22Rv1 (cell line): ENCODE results near the gene TMEM178B.

Experiments used
- ZFX ChIP-seq: fragments of 450-650 bp; IDR thresholded peaks from 2 replicates; pipeline ENCODE4 v1.6.1; 2017; ENCODE audit warnings: antibody characterized with exemption, borderline replicate concordance
- TF ChIP-seq, protein P1 (sequence below): fragments of 450-650 bp; IDR thresholded peaks from 2 replicates; pipeline ENCODE4 v1.5.1; 2017; ENCODE audit warnings: mild to moderate bottlenecking

DNA sequence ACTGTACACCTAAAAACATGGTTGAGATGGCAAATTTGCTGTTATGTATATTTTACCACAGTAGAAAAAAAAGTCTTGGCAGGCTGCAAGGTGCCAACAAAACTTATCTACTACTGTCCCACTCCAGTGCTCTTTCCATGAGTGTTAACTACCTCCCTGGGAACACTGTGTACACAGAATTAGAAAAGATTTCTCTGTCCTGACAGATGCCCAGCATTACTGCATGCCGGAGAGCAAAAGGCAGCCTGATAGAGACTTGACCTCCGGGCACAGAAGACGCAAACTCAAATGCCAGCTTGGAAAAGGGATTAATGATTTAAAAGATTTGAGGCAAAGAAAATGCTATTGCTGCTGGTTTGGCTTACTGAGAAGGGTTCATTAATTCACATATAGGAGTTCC is 228.8 kb downstream of the TMEM178B start:
- TF ChIP-seq, protein P1, sequence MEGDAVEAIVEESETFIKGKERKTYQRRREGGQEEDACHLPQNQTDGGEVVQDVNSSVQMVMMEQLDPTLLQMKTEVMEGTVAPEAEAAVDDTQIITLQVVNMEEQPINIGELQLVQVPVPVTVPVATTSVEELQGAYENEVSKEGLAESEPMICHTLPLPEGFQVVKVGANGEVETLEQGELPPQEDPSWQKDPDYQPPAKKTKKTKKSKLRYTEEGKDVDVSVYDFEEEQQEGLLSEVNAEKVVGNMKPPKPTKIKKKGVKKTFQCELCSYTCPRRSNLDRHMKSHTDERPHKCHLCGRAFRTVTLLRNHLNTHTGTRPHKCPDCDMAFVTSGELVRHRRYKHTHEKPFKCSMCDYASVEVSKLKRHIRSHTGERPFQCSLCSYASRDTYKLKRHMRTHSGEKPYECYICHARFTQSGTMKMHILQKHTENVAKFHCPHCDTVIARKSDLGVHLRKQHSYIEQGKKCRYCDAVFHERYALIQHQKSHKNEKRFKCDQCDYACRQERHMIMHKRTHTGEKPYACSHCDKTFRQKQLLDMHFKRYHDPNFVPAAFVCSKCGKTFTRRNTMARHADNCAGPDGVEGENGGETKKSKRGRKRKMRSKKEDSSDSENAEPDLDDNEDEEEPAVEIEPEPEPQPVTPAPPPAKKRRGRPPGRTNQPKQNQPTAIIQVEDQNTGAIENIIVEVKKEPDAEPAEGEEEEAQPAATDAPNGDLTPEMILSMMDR: no peak
- no peak for TF ChIP-seq ZFX
